Fibroblast of lung (primary cell): ENCODE data around the gene KHNYN. TPM values are rescaled to one million over a fixed set of nuclear protein-coding genes. Genes with fewer than 3 reads are reported as not detected.
"Not testable (repeated sequence)": the region's sequence is repeated elsewhere in the genome, so short reads cannot be mapped to it uniquely, and the experiment has no call there.

Experiments used
- DNase-seq, 2 donors: peaks; one replicate each; pipeline versions ENCODE4 v3.0.0 to v3.0.0-alpha.2; 2010; ENCODE audit warnings: low read depth in 2 of 2
- H2AFZ ChIP-seq: 2 replicates; pipeline ENCODE4 v1.5.1; 2012; ENCODE audit warnings: low read length, control low read depth, inconsistent platforms
- H3K27ac ChIP-seq: 2 replicates; pipeline ENCODE4 v1.5.1; 2011; ENCODE audit warnings: low read length, control low read depth; ENCODE audit not compliant: insufficient read depth
- H3K27me3 ChIP-seq: 2 replicates; pipeline ENCODE4 v1.5.1; 2011; ENCODE audit warnings: mild to moderate bottlenecking, low read length; ENCODE audit not compliant: control insufficient read depth, insufficient read depth
- H3K36me3 ChIP-seq: 2 replicates; pipeline ENCODE4 v1.5.1; 2011; ENCODE audit warnings: low read length; ENCODE audit not compliant: control insufficient read depth, insufficient read depth
- H3K4me1 ChIP-seq: 2 replicates; pipeline ENCODE4 v1.5.1; 2011; ENCODE audit warnings: low read length; ENCODE audit not compliant: control insufficient read depth, insufficient read depth; ENCODE audit errors: extremely low read depth
- H3K4me2 ChIP-seq: 2 replicates; pipeline ENCODE4 v1.5.1; 2011; ENCODE audit warnings: low read length, control low read depth; ENCODE audit not compliant: insufficient read depth; ENCODE audit errors: extremely low read depth
- H3K4me3 ChIP-seq, 4 experiments: fragments of 200-600 bp in 1 of 4; sonication (generic) in 1 of 4; replicated peaks in 1 of 4; 2 replicates each; pipeline ENCODE4 v1.5.1; 2011 to 2016; ENCODE audit warnings: low read length in 4 of 4, low read depth in 3 of 4, mild to moderate bottlenecking in 3 of 4, control low read depth in 2 of 4, inconsistent platforms in 1 of 4, mixed read lengths in 1 of 4; ENCODE audit not compliant: insufficient read depth in 1 of 4; ENCODE audit errors: control extremely low read depth in 1 of 4
- H3K79me2 ChIP-seq: 2 replicates; pipeline ENCODE4 v1.5.1; 2012; ENCODE audit warnings: mild to moderate bottlenecking, low read length, inconsistent platforms; ENCODE audit not compliant: control insufficient read depth, insufficient read depth
- H3K9ac ChIP-seq: 2 replicates; pipeline ENCODE4 v1.5.1; 2011; ENCODE audit warnings: mild to moderate bottlenecking, low read length, control low read depth; ENCODE audit not compliant: insufficient read depth
- H3K9me3 ChIP-seq: 2 replicates; pipeline ENCODE4 v1.5.1; 2012; ENCODE audit warnings: low read depth, low read length; ENCODE audit not compliant: control insufficient read depth, insufficient read depth
- H4K20me1 ChIP-seq: 2 replicates; pipeline ENCODE4 v1.5.1; 2011; ENCODE audit warnings: low read length; ENCODE audit not compliant: control insufficient read depth, insufficient read depth; ENCODE audit errors: extremely low read depth
- EZH2 ChIP-seq: IDR thresholded peaks from 2 replicates; pipeline ENCODE4 v1.5.1; 2012; ENCODE audit warnings: low read length, control low read depth, mild to moderate bottlenecking; ENCODE audit errors: missing control alignments
- polyA plus RNA-seq, 2 donors: library from polyadenylated mRNA; depleted of rRNA in 1 of 2; stranded (reverse) in 1 of 2; unstranded in 1 of 2; fragments of >200 nt; gene quantifications; 2 replicates each; pipeline ENCODE4 v1.2.1, GENCODE V29; 2011 to 2012; ENCODE audit warnings: missing spikeins in 1 of 2
- total RNA-seq: library from RNA; depleted of rRNA; stranded (reverse); fragments of >200 nt; gene quantifications from 2 replicates; pipeline ENCODE4 v1.2.1, GENCODE V29; 2014
- TF ChIP-seq, protein P1 (sequence below), 2 donors: IDR thresholded peaks in 1 of 2; conservative IDR thresholded peaks in 1 of 2; 1 replicate in 1 of 2; 2 replicates in 1 of 2; pipeline ENCODE4 v1.5.1; 2011 to 2012; ENCODE audit warnings: low read length in 2 of 2, control low read depth in 1 of 2, inconsistent platforms in 1 of 2, low read depth in 1 of 2, mild to moderate bottlenecking in 1 of 2

Gene KHNYN
- total and polyA plus RNA-seq, 2 donors (not counting 1 experiment from before 2014, with no cell fraction given), result 14.6 to 61.1 TPM

DNA sequence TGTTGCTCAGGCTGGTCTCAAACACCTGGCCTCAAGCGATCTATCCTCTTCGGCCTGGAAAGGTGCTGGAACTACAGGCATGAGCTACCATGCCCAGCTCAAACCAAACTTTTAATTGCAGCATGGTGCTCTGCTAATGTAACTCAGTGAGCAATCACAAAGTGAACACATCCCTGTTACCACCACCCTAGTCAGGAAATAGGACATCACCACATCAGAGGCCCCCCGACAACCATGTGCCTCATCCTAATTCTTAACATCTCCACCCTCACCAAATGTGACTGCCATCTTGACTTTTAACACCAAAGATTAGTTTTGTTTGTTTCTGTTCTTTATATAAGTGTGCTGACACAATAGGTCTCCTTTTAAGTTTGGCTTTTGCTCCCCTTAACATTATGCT is 35.6 kb downstream of the KHNYN start:
- Histone ChIP-seq H3K4me2 (no peak overlapping the region), H3K9ac (no peak overlapping the region), H3K36me3 (no peaks in the 10 kb centered on the region), H2AFZ (no peak overlapping the region), H3K79me2 (no peaks in the 10 kb centered on the region), H3K4me3 (no peak overlapping the region), H4K20me1 (no peaks in the 10 kb centered on the region), H3K27me3 (no peaks in the 10 kb centered on the region), H3K9me3 (no peaks in the 10 kb centered on the region), H3K27ac (no peak overlapping the region), H3K4me1 (no peaks in the 10 kb centered on the region)
- DNase-seq, result no peak
- TF ChIP-seq EZH2, result no peak
- TF ChIP-seq, protein P1, sequence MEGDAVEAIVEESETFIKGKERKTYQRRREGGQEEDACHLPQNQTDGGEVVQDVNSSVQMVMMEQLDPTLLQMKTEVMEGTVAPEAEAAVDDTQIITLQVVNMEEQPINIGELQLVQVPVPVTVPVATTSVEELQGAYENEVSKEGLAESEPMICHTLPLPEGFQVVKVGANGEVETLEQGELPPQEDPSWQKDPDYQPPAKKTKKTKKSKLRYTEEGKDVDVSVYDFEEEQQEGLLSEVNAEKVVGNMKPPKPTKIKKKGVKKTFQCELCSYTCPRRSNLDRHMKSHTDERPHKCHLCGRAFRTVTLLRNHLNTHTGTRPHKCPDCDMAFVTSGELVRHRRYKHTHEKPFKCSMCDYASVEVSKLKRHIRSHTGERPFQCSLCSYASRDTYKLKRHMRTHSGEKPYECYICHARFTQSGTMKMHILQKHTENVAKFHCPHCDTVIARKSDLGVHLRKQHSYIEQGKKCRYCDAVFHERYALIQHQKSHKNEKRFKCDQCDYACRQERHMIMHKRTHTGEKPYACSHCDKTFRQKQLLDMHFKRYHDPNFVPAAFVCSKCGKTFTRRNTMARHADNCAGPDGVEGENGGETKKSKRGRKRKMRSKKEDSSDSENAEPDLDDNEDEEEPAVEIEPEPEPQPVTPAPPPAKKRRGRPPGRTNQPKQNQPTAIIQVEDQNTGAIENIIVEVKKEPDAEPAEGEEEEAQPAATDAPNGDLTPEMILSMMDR (conservative IDR thresholded peaks at IDR 0.05 in 1 of 2, IDR thresholded peaks at IDR 0.05 in 1 of 2; ENCODE audit: low read depth in 1 of 2, low read length in 2 of 2), result no peak

DNA sequence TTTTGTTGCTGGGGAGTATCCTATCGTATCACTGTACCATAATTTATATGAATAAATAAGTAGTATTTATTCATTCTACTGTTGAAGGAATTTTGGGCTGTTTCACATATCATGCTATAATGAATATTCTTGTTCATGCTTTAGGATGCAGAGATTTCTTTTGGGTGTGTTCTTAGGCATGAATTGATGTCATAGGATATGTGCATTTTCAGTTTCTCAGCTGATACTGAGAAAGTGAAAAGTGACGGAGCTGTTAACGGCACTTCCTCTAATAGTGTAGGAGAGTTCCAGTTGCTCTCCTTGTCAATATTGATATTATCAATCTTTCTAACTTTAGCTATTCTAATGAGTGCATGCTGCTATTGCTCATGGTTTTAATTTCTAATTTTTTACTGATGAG is 36.1 kb downstream of the KHNYN start:
- TF ChIP-seq EZH2, result no peak
- TF ChIP-seq, protein P1 (conservative IDR thresholded peaks at IDR 0.05 in 1 of 2, IDR thresholded peaks at IDR 0.05 in 1 of 2; ENCODE audit: low read depth in 1 of 2, low read length in 2 of 2), result no peak
- Histone ChIP-seq H3K9me3 (no peaks in the 10 kb centered on the region), H3K27ac (no peak overlapping the region), H3K4me2 (no peak overlapping the region), H3K4me1 (no peaks in the 10 kb centered on the region), H3K79me2 (no peaks in the 10 kb centered on the region), H3K9ac (no peak overlapping the region), H3K36me3 (no peaks in the 10 kb centered on the region), H3K27me3 (no peaks in the 10 kb centered on the region), H2AFZ (no peak overlapping the region), H4K20me1 (no peaks in the 10 kb centered on the region), H3K4me3 (no peak overlapping the region)
- DNase-seq, result no peak

DNA sequence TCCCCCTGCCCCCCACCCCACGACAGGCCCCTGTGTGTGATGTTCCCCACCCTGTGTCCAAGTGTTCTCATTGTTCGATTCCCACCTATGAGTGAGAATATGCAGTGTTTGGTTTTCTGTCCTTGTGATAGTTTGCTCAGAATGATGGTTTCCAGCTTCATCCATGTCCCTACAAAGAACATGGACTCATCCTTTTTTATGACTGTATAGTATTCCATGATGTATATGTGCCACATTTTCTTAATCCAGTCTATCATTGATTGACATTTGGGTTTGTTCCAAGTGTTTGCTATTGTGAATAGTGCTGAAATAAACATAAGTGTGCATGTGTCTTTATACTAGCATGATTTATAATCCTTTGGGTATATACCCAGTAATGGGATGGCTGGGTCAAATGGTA is 40.7 kb downstream of the KHNYN start:
- H3K27ac ChIP-seq, H3K4me3 ChIP-seq, H3K9me3 ChIP-seq, H4K20me1 ChIP-seq, H3K27me3 ChIP-seq, H2AFZ ChIP-seq, H3K36me3 ChIP-seq, H3K79me2 ChIP-seq, DNase-seq, H3K9ac ChIP-seq, H3K4me2 ChIP-seq, H3K4me1 ChIP-seq: not testable (repeated sequence)

DNA sequence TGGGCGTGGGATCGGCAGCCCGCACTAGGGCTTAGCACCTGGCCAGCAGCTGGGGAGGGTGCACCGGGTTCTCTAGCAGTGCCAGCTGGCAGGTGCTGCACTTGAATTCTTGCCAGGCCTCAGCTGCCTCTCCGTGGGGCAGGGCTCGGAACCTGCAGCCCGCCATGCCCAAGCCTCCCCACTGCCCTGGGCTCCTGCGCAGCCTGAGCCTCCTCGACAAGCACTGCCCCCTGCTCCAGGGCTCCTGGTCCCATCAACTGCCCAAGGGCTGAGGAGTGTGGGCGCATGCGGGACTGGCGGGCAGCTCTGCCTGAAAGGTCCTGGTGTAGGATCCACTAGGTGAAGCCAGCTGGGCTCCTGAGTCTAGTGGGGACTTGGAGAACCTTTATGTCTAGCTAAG is 43.5 kb downstream of the KHNYN start:
- no peaks in the 10 kb centered on the region for H3K9me3 ChIP-seq
- no peaks in the 10 kb centered on the region for H3K36me3 ChIP-seq
- H3K4me3 ChIP-seq, result no peak overlapping the region
- TF ChIP-seq, protein P1 (conservative IDR thresholded peaks at IDR 0.05 in 1 of 2, IDR thresholded peaks at IDR 0.05 in 1 of 2; ENCODE audit: low read depth in 1 of 2, low read length in 2 of 2), result no peak
- no peak for TF ChIP-seq EZH2
- no peak overlapping the region for H3K4me2 ChIP-seq
- H3K9ac ChIP-seq, result no peak overlapping the region
- no peaks in the 10 kb centered on the region for H3K79me2 ChIP-seq
- H2AFZ ChIP-seq, result no peak overlapping the region
- DNase-seq, result no peak
- H3K27me3 ChIP-seq, result no peaks in the 10 kb centered on the region
- no peaks in the 10 kb centered on the region for H3K4me1 ChIP-seq
- H3K27ac ChIP-seq, result no peak overlapping the region
- H4K20me1 ChIP-seq, result no peaks in the 10 kb centered on the region
